Astrocyte of the spinal cord (primary cell): ENCODE results near the gene PRR12.
"Not testable (repeated sequence)": the region's sequence is repeated elsewhere in the genome, so short reads cannot be mapped to it uniquely, and the experiment has no call there.

Experiments
- DNase-seq: peaks from one replicate; pipeline ENCODE4 v3.0.0; 2011; ENCODE audit warnings: low read depth, low spot score
- H3K4me3 ChIP-seq: 2 replicates; pipeline ENCODE4 v1.5.1; 2011; ENCODE audit warnings: low read depth, mild to moderate bottlenecking, low read length, moderate library complexity
- in situ Hi-C: cut with HindIII; loops from 2 replicates; pipeline ENCODE4 v1.10.0; 2017; ENCODE audit warnings: low sequenced_read_pairs
- TF ChIP-seq, protein P1 (sequence below): IDR thresholded peaks from 2 replicates; pipeline ENCODE4 v1.5.1; 2012; ENCODE audit warnings: low read depth, mild to moderate bottlenecking, low read length, inconsistent platforms

PRR12 gene

DNA sequence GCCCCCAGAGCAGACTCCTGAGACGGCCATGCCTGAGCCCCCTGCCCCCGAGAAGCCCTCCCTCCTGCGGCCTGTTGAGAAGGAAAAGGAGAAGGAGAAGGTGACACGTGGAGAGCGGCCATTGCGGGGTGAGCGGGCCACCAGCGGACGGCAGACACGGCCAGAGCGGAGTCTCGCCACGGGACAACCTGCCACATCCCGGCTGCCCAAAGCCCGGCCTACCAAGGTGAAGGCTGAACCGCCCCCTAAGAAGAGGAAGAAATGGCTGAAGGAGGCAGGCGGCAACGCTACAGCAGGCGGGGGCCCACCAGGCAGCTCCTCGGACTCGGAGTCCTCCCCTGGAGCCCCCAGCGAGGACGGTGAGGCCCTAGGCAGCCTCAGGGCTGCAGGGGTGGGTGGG lies 24.9 kb downstream of the PRR12 start:
- TF ChIP-seq, protein P1, sequence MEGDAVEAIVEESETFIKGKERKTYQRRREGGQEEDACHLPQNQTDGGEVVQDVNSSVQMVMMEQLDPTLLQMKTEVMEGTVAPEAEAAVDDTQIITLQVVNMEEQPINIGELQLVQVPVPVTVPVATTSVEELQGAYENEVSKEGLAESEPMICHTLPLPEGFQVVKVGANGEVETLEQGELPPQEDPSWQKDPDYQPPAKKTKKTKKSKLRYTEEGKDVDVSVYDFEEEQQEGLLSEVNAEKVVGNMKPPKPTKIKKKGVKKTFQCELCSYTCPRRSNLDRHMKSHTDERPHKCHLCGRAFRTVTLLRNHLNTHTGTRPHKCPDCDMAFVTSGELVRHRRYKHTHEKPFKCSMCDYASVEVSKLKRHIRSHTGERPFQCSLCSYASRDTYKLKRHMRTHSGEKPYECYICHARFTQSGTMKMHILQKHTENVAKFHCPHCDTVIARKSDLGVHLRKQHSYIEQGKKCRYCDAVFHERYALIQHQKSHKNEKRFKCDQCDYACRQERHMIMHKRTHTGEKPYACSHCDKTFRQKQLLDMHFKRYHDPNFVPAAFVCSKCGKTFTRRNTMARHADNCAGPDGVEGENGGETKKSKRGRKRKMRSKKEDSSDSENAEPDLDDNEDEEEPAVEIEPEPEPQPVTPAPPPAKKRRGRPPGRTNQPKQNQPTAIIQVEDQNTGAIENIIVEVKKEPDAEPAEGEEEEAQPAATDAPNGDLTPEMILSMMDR: no peak
- DNase-seq: no peak
- H3K4me3 ChIP-seq: no peak overlapping the region
- in situ Hi-C loops: no loop called here

DNA sequence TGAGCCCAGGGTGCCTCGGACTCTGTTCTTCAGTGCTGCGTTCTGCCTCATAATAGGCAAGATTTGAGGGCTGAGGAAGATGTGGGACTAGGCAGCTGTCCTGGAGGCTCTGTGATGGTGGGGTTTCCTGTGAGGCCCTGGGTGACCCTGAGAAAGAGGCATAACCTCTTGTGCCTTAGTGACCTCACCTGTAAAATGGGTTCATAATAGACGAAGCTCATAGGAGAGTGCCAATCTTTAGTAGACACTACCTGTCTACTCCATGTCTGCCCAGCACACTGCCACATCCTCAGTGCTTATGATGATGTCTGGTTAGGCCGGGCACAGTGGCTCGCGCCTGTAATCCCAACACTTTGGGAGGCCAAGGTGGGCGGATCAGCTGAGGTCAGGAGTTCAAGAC lies 25.6 kb downstream of the PRR12 start:
- in situ Hi-C loops: no loop called here
- no peak overlapping the region for H3K4me3 ChIP-seq
- no peak for DNase-seq
- TF ChIP-seq, protein P1: no peak

DNA sequence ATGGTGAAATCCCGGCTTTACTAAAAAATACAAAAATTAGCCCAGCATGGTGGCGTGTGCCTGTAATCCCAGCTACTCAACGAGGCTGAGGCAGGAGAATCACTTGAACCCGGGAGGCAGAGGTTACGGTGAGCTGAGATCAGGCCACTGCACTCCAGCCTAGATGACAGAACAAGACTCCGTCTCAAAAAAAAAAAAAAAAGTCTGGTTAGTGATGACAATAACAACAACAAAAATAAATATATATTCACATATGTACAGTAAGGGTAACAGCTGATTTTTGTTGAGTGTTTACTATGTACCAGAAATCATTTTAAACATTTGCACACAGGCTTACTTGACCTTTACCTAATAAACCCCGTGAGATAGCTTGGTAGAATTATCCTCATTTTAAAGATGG lies 26.0 kb downstream of the PRR12 start:
- no peak overlapping the region for H3K4me3 ChIP-seq
- no peak for DNase-seq
- in situ Hi-C loops: no loop called here
- TF ChIP-seq, protein P1: no peak

DNA sequence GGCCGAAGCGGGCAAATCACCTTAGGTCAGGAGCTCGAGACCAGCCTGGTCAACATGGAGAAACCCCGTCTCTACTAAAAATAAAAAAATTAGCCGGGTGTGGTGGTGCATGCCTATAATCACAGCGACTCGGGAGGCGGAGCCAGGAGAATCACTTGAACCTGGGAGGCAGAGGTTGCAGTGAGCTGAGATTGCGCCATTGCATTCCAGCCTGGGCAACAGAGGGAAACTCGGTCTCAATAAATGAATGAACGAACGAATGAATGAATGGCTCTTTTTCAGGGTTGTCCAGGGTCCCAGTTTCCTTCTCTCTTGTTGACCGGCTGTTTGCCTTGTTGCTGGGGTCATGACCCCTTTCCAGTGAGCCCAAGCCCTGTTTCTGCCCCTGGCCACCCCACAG lies 26.9 kb downstream of the PRR12 start:
- DNase-seq, H3K4me3 ChIP-seq, in situ Hi-C loops: not testable (repeated sequence)

DNA sequence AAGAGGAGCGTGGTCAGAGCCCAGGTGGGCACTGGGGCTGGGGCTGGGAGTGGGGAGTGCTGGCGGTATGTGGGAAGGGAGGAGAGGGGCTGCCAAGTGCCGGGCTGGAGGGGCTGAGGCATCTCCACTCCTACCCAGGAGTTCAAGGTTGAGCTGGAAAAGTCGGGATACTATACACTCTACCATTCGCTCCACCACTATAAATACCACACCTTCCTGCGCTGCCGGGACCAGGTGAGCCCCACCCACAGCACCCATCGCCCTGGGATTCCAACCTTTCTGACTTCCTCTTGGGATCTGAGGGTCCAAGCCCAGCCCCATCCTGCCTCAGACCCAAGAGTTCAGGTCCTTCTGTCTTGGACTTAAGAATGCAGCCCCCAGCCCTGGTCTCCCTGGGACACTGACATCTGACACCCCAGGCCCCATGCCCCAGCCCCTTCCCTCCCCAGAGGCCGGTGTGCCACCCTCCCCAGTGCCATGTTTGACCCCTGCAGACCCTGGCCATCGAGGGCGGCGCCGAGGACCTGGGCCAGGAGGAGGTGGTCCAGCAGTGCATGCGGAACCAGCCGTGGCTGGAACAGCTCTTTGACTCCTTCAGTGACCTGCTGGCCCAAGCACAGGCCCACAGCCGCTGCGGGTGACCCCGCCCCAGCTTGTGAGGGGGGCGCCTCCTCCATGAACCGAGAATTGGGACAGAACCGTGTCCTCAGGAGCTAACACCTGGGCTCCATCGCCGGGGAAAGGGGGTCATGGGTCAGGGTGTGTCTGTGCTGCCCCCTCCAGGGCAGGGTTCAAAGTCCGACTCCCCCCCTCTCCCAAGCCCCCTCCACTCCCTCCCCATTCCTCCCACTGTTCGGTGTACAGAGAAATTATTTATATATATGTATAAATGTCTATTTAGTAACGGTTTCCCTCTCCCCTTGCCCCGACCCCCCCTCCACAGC lies 34.3 kb downstream of the PRR12 start:
- in situ Hi-C loops: no loop called here
- TF ChIP-seq, protein P1: no peak
- no peak overlapping the region for H3K4me3 ChIP-seq
- no peak for DNase-seq

DNA sequence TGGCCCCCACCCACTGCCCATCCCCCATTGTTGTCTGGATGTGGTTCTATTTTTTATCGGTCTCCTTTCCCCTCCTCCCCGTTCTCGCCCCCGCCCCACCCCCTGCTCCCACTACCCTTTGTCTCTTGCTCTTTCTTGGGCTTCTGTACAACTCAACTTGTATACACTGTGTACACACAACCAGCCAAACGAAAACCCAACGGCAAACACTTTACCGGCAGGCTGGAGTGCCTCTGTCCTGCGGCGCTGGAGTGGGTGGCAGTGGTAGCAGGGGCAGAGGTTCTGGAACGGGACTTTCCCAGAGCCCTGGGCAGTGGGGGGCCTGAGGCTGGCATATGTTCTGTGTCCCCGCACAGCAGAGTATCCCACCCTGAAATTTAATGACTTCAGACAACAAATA lies 35.2 kb downstream of the PRR12 start:
- no peak for DNase-seq
- in situ Hi-C loops: no loop called here
- TF ChIP-seq, protein P1: no peak
- no peak overlapping the region for H3K4me3 ChIP-seq

DNA sequence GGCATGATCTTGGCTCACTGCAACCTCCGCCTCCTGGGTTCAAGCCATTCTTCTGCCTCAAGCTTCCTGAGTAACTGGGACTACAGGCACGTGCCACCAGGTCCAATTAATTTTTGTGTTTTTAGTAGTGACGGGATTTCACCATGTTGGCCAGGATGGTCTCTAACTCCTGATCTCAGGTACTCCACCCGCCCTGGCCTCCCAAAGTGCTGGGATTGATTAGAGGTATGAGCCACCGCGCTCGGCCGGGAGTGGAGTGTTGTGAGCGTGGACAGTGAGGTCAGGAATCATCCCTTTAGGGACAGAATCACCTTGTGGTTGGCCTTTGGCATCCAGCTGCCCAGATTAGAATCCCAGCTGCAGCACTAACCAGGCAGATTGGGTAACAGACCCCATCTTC lies 38.7 kb downstream of the PRR12 start:
- in situ Hi-C loops: no loop called here
- no peak for DNase-seq
- TF ChIP-seq, protein P1: no peak
- no peak overlapping the region for H3K4me3 ChIP-seq
